GM18498 (cell line): Measurements from ENCODE around the gene SEMA4A.
"Not testable (repeated sequence)": the region's sequence is repeated elsewhere in the genome, so short reads cannot be mapped to it uniquely, and the experiment has no call there.

Experiments used
- ATAC-seq: cut with Tn5 transposase; IDR thresholded peaks from one replicate; pipeline ENCODE4 v1.9.1; 2021; ENCODE audit warnings: mild to moderate bottlenecking, moderate library complexity; ENCODE audit not compliant: unreplicated experiment

SEMA4A gene

GRCh38 chr1:156191292-156191964 lies 38.0 kb downstream of the SEMA4A start:
- ATAC-seq: no peak

GRCh38 chr1:156193208-156193487 lies 39.8 kb downstream of the SEMA4A start:
- ATAC-seq: no peak

GRCh38 chr1:156193488-156194299 lies 40.3 kb downstream of the SEMA4A start, which contains the start of gene SLC25A44:
TSS of gene SLC25A44 (plus strand) at chr1:156194104. CDS start at chr1:156199848, 5,744 bp downstream.
- ATAC-seq: peak; percentile 94

GRCh38 chr1:156194300-156194652 lies 40.9 kb downstream of the SEMA4A start:
- peak; percentile 1 for ATAC-seq

GRCh38 chr1:156195853-156196252 lies 42.5 kb downstream of the SEMA4A start:
- no peak for ATAC-seq

- no peak for ATAC-seq
Observed at GRCh38 chr1:156196445-156196844, 43.1 kb downstream of the SEMA4A start.

- no peak for ATAC-seq
Observed at GRCh38 chr1:156198831-156199349, 45.5 kb downstream of the SEMA4A start.

- no peak for ATAC-seq
Observed at GRCh38 chr1:156200044-156200443, 46.7 kb downstream of the SEMA4A start.

- no peak for ATAC-seq
Observed at GRCh38 chr1:156203331-156203730, 49.9 kb downstream of the SEMA4A start.

GRCh38 chr1:156204686-156205085 lies 51.3 kb downstream of the SEMA4A start:
- ATAC-seq: no peak

GRCh38 chr1:156211243-156211642 lies 57.9 kb downstream of the SEMA4A start:
- ATAC-seq: no peak

GRCh38 chr1:156212130-156212529 lies 58.7 kb downstream of the SEMA4A start:
- ATAC-seq: no peak

- ATAC-seq: peak; percentile 89
Observed at GRCh38 chr1:156212833-156213643, 59.7 kb downstream of the SEMA4A start, which contains the start of gene PMF1. TSS of gene PMF1 (plus strand) at chr1:156213007. CDS start at chr1:156213016, 9 bp downstream.

- no peak for ATAC-seq
Observed at GRCh38 chr1:156213644-156213966, 60.2 kb downstream of the SEMA4A start.

- ATAC-seq: no peak
Observed at GRCh38 chr1:156214024-156214748, 60.8 kb downstream of the SEMA4A start.

- ATAC-seq: not testable (repeated sequence)
Observed at GRCh38 chr1:156216361-156217086, 63.1 kb downstream of the SEMA4A start.

- ATAC-seq: no peak
Observed at GRCh38 chr1:156217871-156218270, 64.5 kb downstream of the SEMA4A start.

GRCh38 chr1:156220226-156220625 lies 66.8 kb downstream of the SEMA4A start:
- no peak for ATAC-seq

- no peak for ATAC-seq
Observed at GRCh38 chr1:156221986-156222692, 68.8 kb downstream of the SEMA4A start.

GRCh38 chr1:156225677-156226014 lies 72.3 kb downstream of the SEMA4A start:
- ATAC-seq: peak; percentile 11
